Brain microvascular endothelial cell (primary cell): ENCODE data around the gene MECR.

Source experiments
- DNase-seq: peaks from one replicate; pipeline ENCODE4 v3.0.0-alpha.2; 2020
- H3K27ac ChIP-seq: fragments of 250-450 bp; sonication (Bioruptor Pico); 2 replicates; pipeline ENCODE4 v1.5.1; 2020; ENCODE audit warnings: mild to moderate bottlenecking, moderate library complexity
- H3K27me3 ChIP-seq: fragments of 250-450 bp; sonication (Bioruptor Pico); replicated peaks from 2 replicates; pipeline ENCODE4 v1.5.1; 2020; ENCODE audit warnings: mild to moderate bottlenecking
- H3K36me3 ChIP-seq: fragments of 250-450 bp; sonication (Bioruptor Pico); replicated peaks from 2 replicates; pipeline ENCODE4 v1.5.1; 2020; ENCODE audit warnings: mild to moderate bottlenecking
- H3K4me3 ChIP-seq: 2 replicates; pipeline ENCODE4 v1.5.1; 2011; ENCODE audit warnings: low read depth, mild to moderate bottlenecking, control low read depth, low read length, moderate library complexity
- in situ Hi-C: cut with HindIII; loops from 2 replicates; pipeline ENCODE4 v1.10.0; 2017; ENCODE audit warnings: low sequenced_read_pairs, low pct_ligation_motif_present
- TF ChIP-seq, protein P1 (sequence below): IDR thresholded peaks from 2 replicates; pipeline ENCODE4 v1.5.1; 2011; ENCODE audit warnings: low read depth, mild to moderate bottlenecking, moderate library complexity, low read length, control low read depth, inconsistent platforms; ENCODE audit errors: missing control alignments

The MECR gene

DNA sequence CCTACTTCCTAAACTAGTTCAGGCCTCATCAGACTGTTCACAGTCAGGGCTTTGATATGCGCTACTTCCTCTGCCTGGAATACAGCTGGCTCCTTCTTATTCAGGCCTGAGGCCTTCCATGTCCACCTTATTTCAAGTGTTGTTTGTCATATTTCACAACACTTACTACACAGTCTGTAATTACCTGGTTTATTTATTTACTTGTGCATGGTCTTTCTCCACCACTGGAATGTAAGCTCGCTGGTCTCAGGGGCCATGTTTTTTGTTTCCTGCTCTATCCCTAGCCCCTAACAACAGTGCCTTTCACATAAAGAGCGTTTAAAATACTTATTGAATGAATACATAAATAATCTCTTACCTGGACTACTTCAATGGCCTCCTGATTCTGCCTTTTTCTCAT is 44.5 kb downstream of the MECR start:
- in situ Hi-C loops, result no loop called here
- no peak overlapping the region for H3K27ac ChIP-seq
- no peak overlapping the region for H3K4me3 ChIP-seq
- TF ChIP-seq, protein P1, sequence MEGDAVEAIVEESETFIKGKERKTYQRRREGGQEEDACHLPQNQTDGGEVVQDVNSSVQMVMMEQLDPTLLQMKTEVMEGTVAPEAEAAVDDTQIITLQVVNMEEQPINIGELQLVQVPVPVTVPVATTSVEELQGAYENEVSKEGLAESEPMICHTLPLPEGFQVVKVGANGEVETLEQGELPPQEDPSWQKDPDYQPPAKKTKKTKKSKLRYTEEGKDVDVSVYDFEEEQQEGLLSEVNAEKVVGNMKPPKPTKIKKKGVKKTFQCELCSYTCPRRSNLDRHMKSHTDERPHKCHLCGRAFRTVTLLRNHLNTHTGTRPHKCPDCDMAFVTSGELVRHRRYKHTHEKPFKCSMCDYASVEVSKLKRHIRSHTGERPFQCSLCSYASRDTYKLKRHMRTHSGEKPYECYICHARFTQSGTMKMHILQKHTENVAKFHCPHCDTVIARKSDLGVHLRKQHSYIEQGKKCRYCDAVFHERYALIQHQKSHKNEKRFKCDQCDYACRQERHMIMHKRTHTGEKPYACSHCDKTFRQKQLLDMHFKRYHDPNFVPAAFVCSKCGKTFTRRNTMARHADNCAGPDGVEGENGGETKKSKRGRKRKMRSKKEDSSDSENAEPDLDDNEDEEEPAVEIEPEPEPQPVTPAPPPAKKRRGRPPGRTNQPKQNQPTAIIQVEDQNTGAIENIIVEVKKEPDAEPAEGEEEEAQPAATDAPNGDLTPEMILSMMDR, result no peak
- no peaks in the 10 kb centered on the region for H3K36me3 ChIP-seq
- DNase-seq, result no peak
- H3K27me3 ChIP-seq, result no peaks in the 10 kb centered on the region

DNA sequence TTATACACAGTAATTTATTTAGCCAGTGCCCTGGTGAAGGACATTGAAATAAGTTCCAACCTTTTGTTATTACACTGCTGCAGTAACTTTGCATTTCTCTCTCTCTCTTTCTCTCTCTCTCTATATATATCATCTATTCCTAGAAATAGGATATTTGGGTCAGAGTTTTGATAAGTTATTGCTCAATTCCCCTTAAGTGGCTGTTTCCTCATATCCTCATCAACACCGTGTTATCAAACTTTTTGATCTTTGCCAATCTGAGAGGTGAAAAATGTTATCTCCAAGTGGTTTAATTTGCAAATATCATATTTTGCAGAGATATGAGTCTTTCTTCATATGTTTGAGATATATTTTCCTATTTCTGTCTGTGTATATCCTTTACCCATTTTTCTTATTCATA is 47.4 kb downstream of the MECR start:
- peaks cover 6% of the 10 kb centered on the region for H3K36me3 ChIP-seq
- no peaks in the 10 kb centered on the region for H3K27me3 ChIP-seq
- no peak overlapping the region for H3K4me3 ChIP-seq
- no peak overlapping the region for H3K27ac ChIP-seq
- in situ Hi-C loops, result no loop called here
- TF ChIP-seq, protein P1, result no peak
- DNase-seq, result no peak

DNA sequence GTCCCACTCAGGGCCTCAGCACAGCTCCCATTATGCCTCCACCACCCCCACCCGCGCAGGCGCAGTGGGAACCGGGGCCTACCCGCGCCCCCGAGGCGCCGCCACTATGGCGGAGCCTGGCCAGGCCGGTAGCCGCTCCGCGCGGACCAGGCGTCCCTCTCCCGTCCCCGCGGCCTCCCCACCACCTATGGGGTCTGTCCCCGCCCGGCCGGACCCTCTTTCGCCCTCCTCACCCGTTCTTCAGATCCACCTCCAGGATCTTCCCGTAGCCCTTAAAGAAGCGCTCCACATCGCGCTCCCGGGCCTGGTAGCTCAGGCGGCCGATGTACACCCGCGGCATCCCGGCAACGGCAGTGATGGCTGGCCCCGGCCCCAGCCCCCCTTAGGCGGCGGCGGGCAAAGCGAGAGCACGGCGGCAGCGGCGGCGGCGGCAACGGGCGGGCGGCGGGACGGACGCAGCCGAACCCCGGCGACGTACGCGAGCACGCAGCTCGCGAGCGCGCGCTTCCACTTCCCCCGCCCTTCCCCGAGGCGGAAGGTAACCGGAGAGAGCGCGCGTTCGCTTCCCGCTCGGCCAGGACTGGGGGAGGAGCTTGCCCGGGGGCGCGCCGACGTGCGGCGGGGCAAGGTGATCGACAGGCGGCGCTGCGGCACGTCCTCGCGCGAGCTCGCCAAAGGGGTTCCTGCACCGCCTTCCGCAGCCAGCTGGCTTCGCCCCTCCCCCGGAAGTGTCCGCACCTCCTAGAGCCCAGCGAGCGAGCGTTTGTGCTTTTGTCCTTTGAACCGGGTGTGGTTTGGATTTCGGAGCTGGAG is 49.1 kb downstream of the MECR start, which contains the start of gene SRSF4:
Gene SRSF4, minus strand, starts transcription at position 488 of the 813 bp plus-strand sequence. Its CDS starts 148 bp downstream, at position 340.
- no peaks in the 10 kb centered on the region for H3K27me3 ChIP-seq
- TF ChIP-seq, protein P1, result peak; percentile 33
- peak; percentile 97 for DNase-seq
- H3K27ac ChIP-seq, result peak within 1 kb of the TSS; percentile 98
- peaks cover 6% of the 10 kb centered on the region for H3K36me3 ChIP-seq
- peak within 1 kb of the TSS; percentile 96 for H3K4me3 ChIP-seq
- in situ Hi-C loops, result no loop called here

DNA sequence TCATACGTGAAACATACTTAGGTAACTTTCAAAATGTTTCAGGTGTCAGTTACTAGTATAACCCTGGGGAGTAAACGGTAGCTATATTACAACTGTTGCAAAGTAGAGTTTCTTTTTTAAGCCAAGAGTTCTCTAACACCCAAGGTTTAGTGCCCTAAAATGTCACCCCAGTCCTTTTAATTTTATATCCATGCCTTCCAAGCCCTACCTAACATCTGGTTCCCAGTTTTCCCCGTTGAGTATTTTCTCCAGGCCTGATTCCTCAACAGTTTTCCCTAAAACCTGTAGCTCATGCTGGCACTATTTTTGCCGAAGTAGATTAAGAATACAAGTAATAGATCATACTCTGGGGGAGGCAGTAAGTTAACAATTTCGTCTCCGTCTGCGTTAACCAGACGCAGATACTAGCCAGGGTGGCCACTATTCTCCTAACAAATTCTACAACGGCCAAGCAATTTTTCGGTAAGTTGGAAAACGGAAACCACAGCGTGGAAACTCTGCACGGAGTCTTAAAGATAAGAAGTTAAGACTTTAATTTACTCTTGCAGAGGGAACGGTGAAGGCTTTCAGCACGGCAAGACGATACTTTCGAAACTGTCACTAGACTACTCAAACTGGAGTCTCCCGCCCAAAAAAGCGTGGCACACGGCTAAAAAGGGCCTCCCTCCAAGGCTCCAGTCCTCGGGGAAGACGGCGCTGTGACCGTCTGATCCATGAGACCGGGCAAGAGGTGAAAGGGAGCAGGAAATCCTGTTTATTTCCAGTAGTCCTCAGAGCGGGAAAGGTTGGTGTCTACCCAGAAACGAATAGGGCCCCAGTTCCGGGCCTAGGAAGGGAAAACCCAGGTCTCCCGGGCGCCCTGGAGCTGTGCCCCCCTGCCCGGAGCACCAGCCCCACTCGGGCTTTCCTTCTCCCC is 50.0 kb downstream of the MECR start:
- Histone ChIP-seq H3K36me3 (peaks cover 6% of the 10 kb centered on the region), H3K27me3 (no peaks in the 10 kb centered on the region), H3K4me3 (peak overlapping the region; percentile 96), H3K27ac (peak overlapping the region; percentile 98)
- peak; percentile 11 for DNase-seq
- in situ Hi-C loops, result no loop called here
- TF ChIP-seq, protein P1, result no peak

DNA sequence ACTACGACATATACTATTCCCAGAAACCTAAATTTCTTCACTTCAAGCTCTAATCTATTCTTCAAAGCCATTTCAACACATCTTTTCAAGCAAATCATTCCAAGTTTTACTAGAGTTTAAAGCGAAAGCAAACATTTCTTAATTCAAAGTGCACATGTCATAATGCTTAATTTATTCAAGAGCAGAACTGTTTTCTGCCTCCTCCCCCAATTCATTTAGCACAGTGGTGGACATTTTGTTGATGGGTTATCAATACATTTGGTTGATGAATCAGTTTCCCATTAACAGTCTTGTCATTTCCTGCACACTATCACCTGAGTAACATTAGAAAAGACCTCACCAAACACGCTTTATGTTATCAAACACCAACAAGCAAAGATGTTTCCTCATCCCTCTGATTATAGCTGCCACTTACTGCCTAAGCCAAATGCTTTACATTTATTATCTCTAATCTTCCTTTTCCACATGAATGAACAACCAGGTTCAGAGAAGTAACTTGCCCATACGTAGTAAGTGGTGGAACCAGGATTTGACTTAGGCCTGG is 51.0 kb downstream of the MECR start:
- Histone ChIP-seq H3K27ac (no peak overlapping the region), H3K4me3 (peak overlapping the region; percentile 96), H3K36me3 (peaks cover 6% of the 10 kb centered on the region), H3K27me3 (no peaks in the 10 kb centered on the region)
- in situ Hi-C loops, result no loop called here
- DNase-seq, result no peak
- TF ChIP-seq, protein P1, result no peak
